ENCODE data around the gene KBTBD7.

DNA sequence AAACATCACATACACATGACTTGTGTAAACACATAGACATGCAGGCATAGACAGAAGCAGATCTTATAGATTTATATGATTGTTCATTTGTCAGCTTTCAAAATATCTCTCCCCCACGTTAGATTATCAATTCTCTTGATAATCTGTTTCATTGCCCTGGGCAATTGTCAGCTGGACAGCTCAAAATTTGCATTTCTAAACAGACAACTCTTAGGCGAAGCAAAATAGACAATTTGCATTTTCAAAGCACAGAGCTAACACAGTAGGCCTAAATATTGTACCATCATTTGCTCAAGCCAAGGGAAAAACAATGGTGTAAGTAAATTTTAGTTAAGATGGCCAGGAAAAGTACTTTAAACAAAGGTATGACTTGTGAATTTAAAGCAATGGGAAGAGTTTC, 37.7 kb downstream of the KBTBD7 start:
- TF ChIP-seq POLR2A (IDR thresholded peaks at IDR 0.05), result no peak
- TF ChIP-seq, protein P1, sequence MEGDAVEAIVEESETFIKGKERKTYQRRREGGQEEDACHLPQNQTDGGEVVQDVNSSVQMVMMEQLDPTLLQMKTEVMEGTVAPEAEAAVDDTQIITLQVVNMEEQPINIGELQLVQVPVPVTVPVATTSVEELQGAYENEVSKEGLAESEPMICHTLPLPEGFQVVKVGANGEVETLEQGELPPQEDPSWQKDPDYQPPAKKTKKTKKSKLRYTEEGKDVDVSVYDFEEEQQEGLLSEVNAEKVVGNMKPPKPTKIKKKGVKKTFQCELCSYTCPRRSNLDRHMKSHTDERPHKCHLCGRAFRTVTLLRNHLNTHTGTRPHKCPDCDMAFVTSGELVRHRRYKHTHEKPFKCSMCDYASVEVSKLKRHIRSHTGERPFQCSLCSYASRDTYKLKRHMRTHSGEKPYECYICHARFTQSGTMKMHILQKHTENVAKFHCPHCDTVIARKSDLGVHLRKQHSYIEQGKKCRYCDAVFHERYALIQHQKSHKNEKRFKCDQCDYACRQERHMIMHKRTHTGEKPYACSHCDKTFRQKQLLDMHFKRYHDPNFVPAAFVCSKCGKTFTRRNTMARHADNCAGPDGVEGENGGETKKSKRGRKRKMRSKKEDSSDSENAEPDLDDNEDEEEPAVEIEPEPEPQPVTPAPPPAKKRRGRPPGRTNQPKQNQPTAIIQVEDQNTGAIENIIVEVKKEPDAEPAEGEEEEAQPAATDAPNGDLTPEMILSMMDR (IDR thresholded peaks at IDR 0.05), result no peak
